Panc1 (cell line): ENCODE results near the gene NFX1.

ENCODE experiments used
- CTCF ChIP-seq: fragments of 450-650 bp; IDR thresholded peaks from 2 replicates; pipeline ENCODE4 v1.5.1; 2017; ENCODE audit warnings: mild to moderate bottlenecking
- POLR2AphosphoS5 ChIP-seq: IDR thresholded peaks from 2 replicates; pipeline ENCODE4 v1.6.1; 2012; ENCODE audit warnings: mild to moderate bottlenecking, low read depth, low read length, moderate library complexity
- REST ChIP-seq, 2 experiments: IDR thresholded peaks; 2 replicates each; pipeline ENCODE4 v1.6.1; 2011 to 2012; ENCODE audit warnings: low read depth in 2 of 2, control low read depth in 1 of 2, low read length in 1 of 2, mild to moderate bottlenecking in 1 of 2, moderate library complexity in 1 of 2; ENCODE audit not compliant: insufficient read depth in 1 of 2

- TF ChIP-seq CTCF = no peak
- TF ChIP-seq REST (IDR thresholded peaks at IDR 0.05; ENCODE audit: insufficient read depth in 1 of 2, low read depth in 2 of 2, low read length in 1 of 2) = no peak
- TF ChIP-seq POLR2AphosphoS5 = no peak
These were observed 4.8 kb upstream of the NFX1 start for GRCh38 chr9:33285502-33285901.
